ENCODE results near the gene ZNF70.

GRCh38 chr22:23693979-23694680 is 56.8 kb downstream of the ZNF70 start:
- no peak for TF ChIP-seq CTCF (IDR thresholded peaks at IDR 0.05)
- no peak for TF ChIP-seq POLR2A (IDR thresholded peaks at IDR 0.05)
- TF ChIP-seq EP300 (IDR thresholded peaks at IDR 0.05; ENCODE audit: low read depth), result no peak
